Esophagus (tissue), 2 donors: ENCODE results near the gene CAPN12. TPM values are rescaled to one million over a fixed set of nuclear protein-coding genes. Genes with fewer than 3 reads are reported as not detected.
A peak's percentile ranks its signal among the peaks of the same experiment; 100 is the strongest.
"Not testable (repeated sequence)": the region's sequence is repeated elsewhere in the genome, so short reads cannot be mapped to it uniquely, and the experiment has no call there.

Experiments
- H3K27ac ChIP-seq, 2 donors: one replicate each; pipeline ENCODE4 v1.5.1; 2013; ENCODE audit warnings: low read depth in 2 of 2, mild to moderate bottlenecking in 2 of 2, inconsistent platforms in 1 of 2, low read length in 1 of 2, moderate library complexity in 1 of 2
- H3K27me3 ChIP-seq, 2 donors: one replicate each; pipeline ENCODE4 v1.6.1; 2013; ENCODE audit warnings: low read length in 2 of 2, control low read depth in 1 of 2, mild to moderate bottlenecking in 1 of 2; ENCODE audit not compliant: insufficient read depth in 2 of 2, control insufficient read depth in 1 of 2
- H3K36me3 ChIP-seq, 2 donors: one replicate each; pipeline ENCODE4 v1.6.1; 2013; ENCODE audit warnings: low read length in 1 of 2; ENCODE audit not compliant: control insufficient read depth in 2 of 2, insufficient read depth in 2 of 2
- H3K4me1 ChIP-seq, 2 donors: one replicate each; pipeline ENCODE4 v1.6.1; 2013; ENCODE audit warnings: low read length in 1 of 2; ENCODE audit not compliant: control insufficient read depth in 2 of 2, insufficient read depth in 2 of 2
- H3K4me3 ChIP-seq, 2 donors: one replicate each; pipeline ENCODE4 v1.5.1; 2013; ENCODE audit warnings: low read length in 2 of 2, mild to moderate bottlenecking in 2 of 2, low read depth in 1 of 2, moderate library complexity in 1 of 2
- H3K9me3 ChIP-seq, 2 donors: one replicate each; pipeline ENCODE4 v1.6.1; 2013; ENCODE audit warnings: mild to moderate bottlenecking in 2 of 2, low read depth in 1 of 2, low read length in 1 of 2, moderate library complexity in 1 of 2; ENCODE audit not compliant: control insufficient read depth in 2 of 2, insufficient read depth in 1 of 2
- WGBS, 2 donors: extraction: QIAGEN DNeasy Blood & Tissue Kit; methylation state at CpG; one replicate each; pipeline ENCODE4 v1.1.7; 2013; 5-methylcytosine and 5-hydroxymethylcytosine counted together
- polyA plus RNA-seq, 2 donors: library from polyadenylated mRNA; stranded (reverse); fragments of 200-250 nt; gene quantifications; one replicate each; pipeline ENCODE4 v1.2.3, GENCODE V29; 2013
- donor health status: healthy with polysubstance abuse.
- donor health status: Bipolar disorder and iron deficiency.

The CAPN12 gene, protein sequence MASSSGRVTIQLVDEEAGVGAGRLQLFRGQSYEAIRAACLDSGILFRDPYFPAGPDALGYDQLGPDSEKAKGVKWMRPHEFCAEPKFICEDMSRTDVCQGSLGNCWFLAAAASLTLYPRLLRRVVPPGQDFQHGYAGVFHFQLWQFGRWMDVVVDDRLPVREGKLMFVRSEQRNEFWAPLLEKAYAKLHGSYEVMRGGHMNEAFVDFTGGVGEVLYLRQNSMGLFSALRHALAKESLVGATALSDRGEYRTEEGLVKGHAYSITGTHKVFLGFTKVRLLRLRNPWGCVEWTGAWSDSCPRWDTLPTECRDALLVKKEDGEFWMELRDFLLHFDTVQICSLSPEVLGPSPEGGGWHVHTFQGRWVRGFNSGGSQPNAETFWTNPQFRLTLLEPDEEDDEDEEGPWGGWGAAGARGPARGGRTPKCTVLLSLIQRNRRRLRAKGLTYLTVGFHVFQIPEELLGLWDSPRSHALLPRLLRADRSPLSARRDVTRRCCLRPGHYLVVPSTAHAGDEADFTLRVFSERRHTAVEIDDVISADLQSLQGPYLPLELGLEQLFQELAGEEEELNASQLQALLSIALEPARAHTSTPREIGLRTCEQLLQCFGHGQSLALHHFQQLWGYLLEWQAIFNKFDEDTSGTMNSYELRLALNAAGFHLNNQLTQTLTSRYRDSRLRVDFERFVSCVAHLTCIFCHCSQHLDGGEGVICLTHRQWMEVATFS
- polyA plus RNA-seq: 10 to 100 TPM in 1 of 2 donors, 1 to 10 TPM in 1; 4.1 to 12.3 TPM

DNA sequence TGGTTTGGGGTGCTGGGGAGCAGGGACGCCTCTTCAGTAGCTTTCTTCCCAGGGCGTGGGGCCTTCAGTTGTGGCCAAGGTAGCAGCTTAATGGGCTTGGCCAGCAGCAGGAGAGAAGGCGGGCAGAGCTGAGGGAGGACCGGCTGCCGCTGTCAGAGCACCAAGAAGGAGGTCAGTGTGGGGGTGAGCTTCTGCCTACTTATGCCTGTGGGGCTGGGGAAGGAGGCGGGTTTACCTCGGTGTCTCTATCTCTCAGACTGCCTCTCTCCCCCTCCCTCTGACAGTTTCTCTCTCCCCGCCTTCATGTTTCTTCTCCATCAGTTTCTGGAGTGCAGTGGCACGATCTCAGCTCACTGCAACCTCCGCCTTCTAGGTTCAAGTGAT, at the start of gene CAPN12:
Gene CAPN12 (minus strand): TSS at position 177 of the 384 bp plus-strand sequence. CDS start 309 bp downstream, outside the sequence.
- H3K27ac ChIP-seq: no peak within 1 kb of the TSS
- no peaks in the 10 kb centered on the region for H3K9me3 ChIP-seq
- H3K4me1 ChIP-seq: peaks cover 0 to 3% of the 10 kb centered on the region in 2 donors
- H3K4me3 ChIP-seq: no peak within 1 kb of the TSS
- H3K36me3 ChIP-seq: no peaks in the 10 kb centered on the region
- no peaks in the 10 kb centered on the region for H3K27me3 ChIP-seq
- 80 to 82% methylated on average over 10 of the region's 10 CpGs for WGBS, 2 donors

- Histone ChIP-seq H3K9me3 (no peaks in the 10 kb centered on the region), H3K27ac (peak overlapping the region; percentile 36 to 91), H3K4me1 (peaks cover 0 to 7% of the 10 kb centered on the region in 2 donors), H3K27me3 (no peaks in the 10 kb centered on the region), H3K36me3 (no peaks in the 10 kb centered on the region), H3K4me3 (no peak overlapping the region)
- WGBS, 2 donors: 72 to 73% methylated on average over 5 of the region's 5 CpGs
Observed at GRCh38 chr19:38793671-38794070, 49.4 kb upstream of the CAPN12 start.

DNA sequence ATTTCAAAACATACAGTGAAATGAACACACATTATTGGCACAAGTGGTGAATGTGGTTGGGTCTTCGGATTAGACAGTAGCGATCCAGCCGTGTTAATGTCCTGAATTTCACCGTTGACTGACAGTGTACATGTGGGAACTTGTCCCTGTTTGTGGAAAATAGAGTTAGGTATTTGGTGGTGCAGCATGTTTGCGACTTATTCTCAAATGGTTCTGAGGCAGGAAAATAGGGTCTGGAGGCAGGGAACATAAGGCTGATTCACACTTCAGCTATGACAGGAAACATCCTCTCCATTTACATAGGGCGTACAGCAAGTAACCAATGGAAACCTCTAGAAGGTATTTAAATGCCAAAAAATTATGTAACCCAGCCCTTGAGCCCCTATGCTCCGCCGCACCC, 48.9 kb upstream of the CAPN12 start:
- Histone ChIP-seq H3K4me1 (peaks cover 3 to 9% of the 10 kb centered on the region in 2 donors), H3K9me3 (no peaks in the 10 kb centered on the region), H3K27me3 (no peaks in the 10 kb centered on the region), H3K36me3 (no peaks in the 10 kb centered on the region), H3K4me3 (no peak overlapping the region), H3K27ac (peak overlapping the region; percentile 91)
- WGBS, 2 donors: 46 to 52% methylated on average over 8 of the region's 8 CpGs

GRCh38 chr19:38792250-38793111, 48.2 kb upstream of the CAPN12 start:
- Histone ChIP-seq H3K27ac (peak overlapping the region; percentile 91), H3K9me3 (no peaks in the 10 kb centered on the region), H3K4me3 (peak overlapping the region; percentile 30 to 35), H3K4me1 (peaks cover 3 to 9% of the 10 kb centered on the region in 2 donors), H3K36me3 (no peaks in the 10 kb centered on the region), H3K27me3 (no peaks in the 10 kb centered on the region)
- 9 to 16% methylated on average over 57 to 66 of the region's 71 CpGs for WGBS, 2 donors

DNA sequence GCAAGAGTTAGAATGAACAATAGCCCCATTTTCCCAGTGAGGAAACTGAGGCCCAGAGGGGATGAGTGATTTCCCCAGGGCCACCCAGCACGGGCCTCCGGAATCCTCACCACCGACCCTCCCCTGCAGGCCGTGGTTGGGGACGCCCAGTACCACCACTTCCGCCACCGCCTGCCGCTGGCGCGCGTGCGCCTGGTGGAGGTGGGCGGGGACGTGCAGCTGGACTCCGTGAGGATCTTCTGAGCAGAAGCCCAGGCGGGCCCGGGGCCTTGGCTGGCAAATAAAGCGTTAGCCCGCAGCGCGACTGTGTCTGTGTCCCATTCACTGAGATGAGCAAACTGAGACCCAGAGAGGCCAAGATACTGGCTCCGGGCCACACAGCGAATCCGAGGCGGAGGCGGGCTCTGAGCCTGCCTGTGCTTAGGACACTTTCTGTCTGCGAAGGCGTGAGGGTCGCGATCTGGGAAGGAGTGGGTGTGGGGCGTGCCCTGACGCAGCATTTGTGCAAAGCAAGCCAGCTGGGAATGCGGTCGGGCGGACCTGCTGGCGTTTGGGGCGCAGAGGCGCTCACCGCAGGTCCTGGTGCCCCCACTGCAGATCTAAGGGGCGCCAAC, 47.3 kb upstream of the CAPN12 start:
- H3K4me1 ChIP-seq: peaks cover 3 to 15% of the 10 kb centered on the region in 2 donors
- not testable (repeated sequence) for H3K36me3 ChIP-seq, H3K9me3 ChIP-seq, H3K27me3 ChIP-seq, H3K4me3 ChIP-seq
- no CpG with 5 or more reads among the region's 40 CpGs for WGBS, 2 donors
- peak overlapping the region in 1 of 2 donors; percentile 65 for H3K27ac ChIP-seq

DNA sequence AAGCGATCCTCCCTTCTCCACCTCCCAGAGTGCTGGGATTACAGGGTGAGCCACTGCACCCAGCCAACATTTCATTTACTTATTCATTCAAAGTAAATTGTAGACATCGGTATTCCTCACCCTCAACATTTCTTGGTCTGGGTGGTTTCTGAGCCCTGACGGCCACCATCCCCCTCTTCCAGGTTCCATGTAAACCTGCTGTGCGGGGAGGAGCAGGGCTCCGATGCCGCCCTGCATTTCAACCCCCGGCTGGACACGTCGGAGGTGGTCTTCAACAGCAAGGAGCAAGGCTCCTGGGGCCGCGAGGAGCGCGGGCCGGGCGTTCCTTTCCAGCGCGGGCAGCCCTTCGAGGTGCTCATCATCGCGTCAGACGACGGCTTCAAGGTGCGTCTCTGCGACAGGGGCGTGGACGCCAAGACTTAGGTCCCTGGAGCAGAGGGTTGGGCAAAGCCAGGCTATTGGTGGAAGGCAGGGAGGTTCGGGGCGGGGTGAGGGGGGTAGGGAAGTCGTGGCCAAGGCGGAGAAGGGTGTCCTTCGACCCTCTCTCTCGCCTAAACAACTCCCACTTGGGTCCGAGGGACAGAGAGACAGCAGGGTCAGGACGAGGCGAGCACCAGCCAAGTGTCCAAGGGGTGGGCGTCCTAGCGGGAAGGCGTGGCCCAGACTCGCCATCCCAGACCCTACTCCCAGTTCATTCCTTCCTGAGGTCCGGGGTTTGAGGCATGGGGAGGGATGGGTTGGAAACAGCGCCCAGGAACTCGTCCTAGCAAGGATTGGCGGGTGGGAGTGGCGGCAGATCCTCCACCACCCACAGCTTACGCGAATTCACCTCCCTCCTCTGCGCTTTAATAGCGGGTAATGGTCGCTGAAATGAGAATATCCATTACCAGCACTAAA, 46.5 kb upstream of the CAPN12 start:
- H3K9me3 ChIP-seq, H3K36me3 ChIP-seq, H3K27me3 ChIP-seq: not testable (repeated sequence)
- H3K4me1 ChIP-seq: peaks cover 3 to 15% of the 10 kb centered on the region in 2 donors
- WGBS, 2 donors: 43 to 63% methylated on average over 14 to 19 of the region's 49 CpGs
- H3K4me3 ChIP-seq: peak overlapping the region in 1 of 2 donors; percentile 11
- peak overlapping the region; percentile 77 to 89 for H3K27ac ChIP-seq

DNA sequence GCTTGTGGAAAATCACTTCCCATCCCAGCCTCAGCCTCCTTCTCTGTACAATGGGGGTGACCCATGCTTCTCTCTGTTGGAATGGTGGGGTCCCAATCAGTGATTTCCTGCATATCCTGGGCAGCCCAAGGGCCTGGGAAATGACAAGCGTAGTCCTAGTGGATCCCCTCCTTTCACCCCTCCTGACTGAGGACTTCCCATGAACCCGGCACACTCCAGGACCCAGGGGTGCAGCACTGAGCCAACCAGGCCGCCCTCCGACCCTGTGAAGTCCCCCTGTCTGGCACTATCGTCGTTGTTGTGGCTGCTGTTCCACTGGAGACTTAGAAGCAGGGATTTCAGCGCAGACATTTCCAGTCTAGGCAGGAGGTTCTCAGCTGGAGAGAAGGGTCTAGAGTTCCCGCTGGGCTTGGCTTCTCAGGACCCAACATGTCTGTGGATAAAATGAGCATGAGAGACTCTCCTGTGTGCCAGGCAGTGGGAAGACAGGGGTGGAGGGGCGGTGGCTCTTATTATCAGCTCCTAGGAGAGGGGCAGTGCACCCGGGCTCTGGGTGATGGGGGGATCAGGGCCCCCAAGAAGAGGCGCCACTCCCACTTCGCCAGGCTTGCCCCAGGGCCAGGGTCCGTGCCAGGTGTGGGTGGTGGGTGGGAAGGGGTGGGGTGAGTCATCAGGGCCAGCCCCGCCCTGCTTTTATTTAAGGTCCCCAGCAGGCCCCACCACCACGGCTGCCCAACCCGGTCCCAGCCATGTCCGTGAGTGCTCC, 44.4 kb upstream of the CAPN12 start, which contains the start of gene LGALS7B:
Gene LGALS7B (plus strand): TSS at position 723 of the 766 bp plus-strand sequence. CDS start 27 bp downstream, at position 750.
- H3K4me3 ChIP-seq: peak within 1 kb of the TSS in 1 of 2 donors; percentile 0
- no peaks in the 10 kb centered on the region for H3K27me3 ChIP-seq
- H3K9me3 ChIP-seq: no peaks in the 10 kb centered on the region
- peak within 1 kb of the TSS; percentile 93 to 95 for H3K27ac ChIP-seq
- no peaks in the 10 kb centered on the region for H3K36me3 ChIP-seq
- H3K4me1 ChIP-seq: peaks cover 3 to 14% of the 10 kb centered on the region in 2 donors
- WGBS, 2 donors: 47 to 59% methylated on average over 10 to 13 of the region's 17 CpGs
